ENCODE data around the gene IFTAP.

IFTAP gene

GRCh38 chr11:36695571-36695970, 101.3 kb downstream of the IFTAP start:
- Histone ChIP-seq H3K79me2 (ENCODE audit: control insufficient read depth, insufficient read depth, low read length) (no peaks in the 10 kb centered on the region), H3K9ac (ENCODE audit: low read length) (no peak overlapping the region), H3K79me1 (ENCODE audit: low read length) (no peaks in the 10 kb centered on the region), H4K8ac (ENCODE audit: low read depth, low read length) (no peak overlapping the region), H3K18ac (ENCODE audit: low read length) (no peak overlapping the region), H3K56ac (ENCODE audit: low read length) (no peak overlapping the region), H2BK5ac (ENCODE audit: low read length) (no peak overlapping the region), H4K5ac (ENCODE audit: low read length) (no peak overlapping the region), H2BK15ac (replicated peaks; ENCODE audit: low read depth) (no peak overlapping the region), H3K23ac (ENCODE audit: low read length) (no peak overlapping the region), H3K4ac (ENCODE audit: low read depth, low read length) (no peak overlapping the region), H3K4me2 (ENCODE audit: low read length) (no peak overlapping the region), H2BK120ac (ENCODE audit: low read depth, low read length) (no peak overlapping the region), H3K27me3 (ENCODE audit: insufficient read depth, low read length, poor library complexity) (no peaks in the 10 kb centered on the region), H3K27ac (ENCODE audit: low read depth, low read length) (no peak overlapping the region), H3K4me3 (ENCODE audit: low read length) (no peak overlapping the region), H3K4me1 (ENCODE audit: control insufficient read depth, low read depth, low read length) (no peaks in the 10 kb centered on the region), H2AK5ac (ENCODE audit: low read length) (no peak overlapping the region), H3K36me3 (ENCODE audit: control insufficient read depth, insufficient read depth, low read length) (no peaks in the 10 kb centered on the region)
- DNase-seq, result no peak
- no CpG with 5 or more reads among the region's 6 CpGs for WGBS (ENCODE audit: extremely low coverage, insufficient coverage, low lambda C conversion rate)

GRCh38 chr11:36696550-36696949, 102.2 kb downstream of the IFTAP start:
- Histone ChIP-seq H3K4me1 (ENCODE audit: control insufficient read depth, low read depth, low read length) (no peaks in the 10 kb centered on the region), H3K79me1 (ENCODE audit: low read length) (no peaks in the 10 kb centered on the region), H4K8ac (ENCODE audit: low read depth, low read length) (no peak overlapping the region), H2BK15ac (replicated peaks; ENCODE audit: low read depth) (no peak overlapping the region), H3K27ac (ENCODE audit: low read depth, low read length) (no peak overlapping the region), H3K79me2 (ENCODE audit: control insufficient read depth, insufficient read depth, low read length) (no peaks in the 10 kb centered on the region), H4K5ac (ENCODE audit: low read length) (no peak overlapping the region), H3K23ac (ENCODE audit: low read length) (no peak overlapping the region), H3K27me3 (ENCODE audit: insufficient read depth, low read length, poor library complexity) (no peaks in the 10 kb centered on the region), H3K18ac (ENCODE audit: low read length) (no peak overlapping the region), H3K4me3 (ENCODE audit: low read length) (no peak overlapping the region), H2BK5ac (ENCODE audit: low read length) (no peak overlapping the region), H3K4me2 (ENCODE audit: low read length) (no peak overlapping the region), H3K56ac (ENCODE audit: low read length) (no peak overlapping the region), H3K9ac (ENCODE audit: low read length) (no peak overlapping the region), H2BK120ac (ENCODE audit: low read depth, low read length) (no peak overlapping the region), H3K36me3 (ENCODE audit: control insufficient read depth, insufficient read depth, low read length) (no peaks in the 10 kb centered on the region), H2AK5ac (ENCODE audit: low read length) (no peak overlapping the region), H3K4ac (ENCODE audit: low read depth, low read length) (no peak overlapping the region)
- WGBS (ENCODE audit: extremely low coverage, insufficient coverage, low lambda C conversion rate), result no CpG with 5 or more reads among the region's 6 CpGs
- no peak for DNase-seq

- no peak overlapping the region for H4K5ac ChIP-seq (ENCODE audit: low read length)
- no peaks in the 10 kb centered on the region for H3K79me1 ChIP-seq (ENCODE audit: low read length)
- no peak overlapping the region for H3K23ac ChIP-seq (ENCODE audit: low read length)
- no peaks in the 10 kb centered on the region for H3K4me1 ChIP-seq (ENCODE audit: control insufficient read depth, low read depth, low read length)
- no peaks in the 10 kb centered on the region for H3K27me3 ChIP-seq (ENCODE audit: insufficient read depth, low read length, poor library complexity)
- no peak overlapping the region for H3K27ac ChIP-seq (ENCODE audit: low read depth, low read length)
- no peak overlapping the region for H3K9ac ChIP-seq (ENCODE audit: low read length)
- DNase-seq, result no peak
- no peak overlapping the region for H2BK15ac ChIP-seq (replicated peaks; ENCODE audit: low read depth)
- no peak overlapping the region for H3K4ac ChIP-seq (ENCODE audit: low read depth, low read length)
- H3K18ac ChIP-seq (ENCODE audit: low read length), result no peak overlapping the region
- no peak overlapping the region for H3K4me2 ChIP-seq (ENCODE audit: low read length)
- H2BK120ac ChIP-seq (ENCODE audit: low read depth, low read length), result no peak overlapping the region
- no peak overlapping the region for H3K56ac ChIP-seq (ENCODE audit: low read length)
- no peak overlapping the region for H2BK5ac ChIP-seq (ENCODE audit: low read length)
- no CpG with 5 or more reads among the region's 6 CpGs for WGBS (ENCODE audit: extremely low coverage, insufficient coverage, low lambda C conversion rate)
- no peak overlapping the region for H4K8ac ChIP-seq (ENCODE audit: low read depth, low read length)
- no peak overlapping the region for H3K4me3 ChIP-seq (ENCODE audit: low read length)
- H3K36me3 ChIP-seq (ENCODE audit: control insufficient read depth, insufficient read depth, low read length), result no peaks in the 10 kb centered on the region
- no peak overlapping the region for H2AK5ac ChIP-seq (ENCODE audit: low read length)
- H3K79me2 ChIP-seq (ENCODE audit: control insufficient read depth, insufficient read depth, low read length), result no peaks in the 10 kb centered on the region
These were observed 105.0 kb downstream of the IFTAP start for GRCh38 chr11:36699271-36699670.

GRCh38 chr11:36700246-36700645, 105.9 kb downstream of the IFTAP start:
- H3K27ac ChIP-seq (ENCODE audit: low read depth, low read length), result no peak overlapping the region
- H3K9ac ChIP-seq (ENCODE audit: low read length), result no peak overlapping the region
- no peak overlapping the region for H2AK5ac ChIP-seq (ENCODE audit: low read length)
- H3K36me3 ChIP-seq (ENCODE audit: control insufficient read depth, insufficient read depth, low read length), result no peaks in the 10 kb centered on the region
- no peak overlapping the region for H3K23ac ChIP-seq (ENCODE audit: low read length)
- no peak overlapping the region for H3K4me2 ChIP-seq (ENCODE audit: low read length)
- H3K56ac ChIP-seq (ENCODE audit: low read length), result no peak overlapping the region
- H4K5ac ChIP-seq (ENCODE audit: low read length), result no peak overlapping the region
- no peaks in the 10 kb centered on the region for H3K79me2 ChIP-seq (ENCODE audit: control insufficient read depth, insufficient read depth, low read length)
- no peak overlapping the region for H2BK5ac ChIP-seq (ENCODE audit: low read length)
- H4K8ac ChIP-seq (ENCODE audit: low read depth, low read length), result no peak overlapping the region
- H2BK120ac ChIP-seq (ENCODE audit: low read depth, low read length), result no peak overlapping the region
- DNase-seq, result no peak
- H3K4me1 ChIP-seq (ENCODE audit: control insufficient read depth, low read depth, low read length), result no peaks in the 10 kb centered on the region
- H3K27me3 ChIP-seq (ENCODE audit: insufficient read depth, low read length, poor library complexity), result no peaks in the 10 kb centered on the region
- no peak overlapping the region for H3K18ac ChIP-seq (ENCODE audit: low read length)
- no CpG with 5 or more reads among the region's 1 CpG for WGBS (ENCODE audit: extremely low coverage, insufficient coverage, low lambda C conversion rate)
- no peak overlapping the region for H3K4ac ChIP-seq (ENCODE audit: low read depth, low read length)
- H2BK15ac ChIP-seq (replicated peaks; ENCODE audit: low read depth), result no peak overlapping the region
- H3K4me3 ChIP-seq (ENCODE audit: low read length), result no peak overlapping the region
- H3K79me1 ChIP-seq (ENCODE audit: low read length), result no peaks in the 10 kb centered on the region

- Histone ChIP-seq H3K27ac (ENCODE audit: low read depth, low read length) (no peak overlapping the region), H3K27me3 (ENCODE audit: insufficient read depth, low read length, poor library complexity) (no peaks in the 10 kb centered on the region), H3K4ac (ENCODE audit: low read depth, low read length) (no peak overlapping the region), H3K56ac (ENCODE audit: low read length) (no peak overlapping the region), H3K79me2 (ENCODE audit: control insufficient read depth, insufficient read depth, low read length) (no peaks in the 10 kb centered on the region), H2BK15ac (replicated peaks; ENCODE audit: low read depth) (no peak overlapping the region), H2BK120ac (ENCODE audit: low read depth, low read length) (no peak overlapping the region), H3K18ac (ENCODE audit: low read length) (no peak overlapping the region), H4K8ac (ENCODE audit: low read depth, low read length) (no peak overlapping the region), H3K23ac (ENCODE audit: low read length) (no peak overlapping the region), H3K9ac (ENCODE audit: low read length) (no peak overlapping the region), H4K5ac (ENCODE audit: low read length) (no peak overlapping the region), H3K4me2 (ENCODE audit: low read length) (no peak overlapping the region), H3K36me3 (ENCODE audit: control insufficient read depth, insufficient read depth, low read length) (no peaks in the 10 kb centered on the region), H2BK5ac (ENCODE audit: low read length) (no peak overlapping the region), H3K79me1 (ENCODE audit: low read length) (no peaks in the 10 kb centered on the region), H3K4me1 (ENCODE audit: control insufficient read depth, low read depth, low read length) (no peaks in the 10 kb centered on the region), H3K4me3 (ENCODE audit: low read length) (no peak overlapping the region), H2AK5ac (ENCODE audit: low read length) (no peak overlapping the region)
- peak; percentile 82 for DNase-seq
- whole genome bisulfite sequencing (ENCODE audit: extremely low coverage, insufficient coverage, low lambda C conversion rate), result no CpG with 5 or more reads among the region's 5 CpGs
These were observed 108.2 kb downstream of the IFTAP start for GRCh38 chr11:36702330-36703054.

- Histone ChIP-seq H3K79me1 (ENCODE audit: low read length) (no peaks in the 10 kb centered on the region), H3K36me3 (ENCODE audit: control insufficient read depth, insufficient read depth, low read length) (no peaks in the 10 kb centered on the region), H3K56ac (ENCODE audit: low read length) (no peak overlapping the region), H3K4me2 (ENCODE audit: low read length) (no peak overlapping the region), H3K4me1 (ENCODE audit: control insufficient read depth, low read depth, low read length) (no peaks in the 10 kb centered on the region), H3K27ac (ENCODE audit: low read depth, low read length) (no peak overlapping the region), H4K8ac (ENCODE audit: low read depth, low read length) (no peak overlapping the region), H2AK5ac (ENCODE audit: low read length) (no peak overlapping the region), H3K79me2 (ENCODE audit: control insufficient read depth, insufficient read depth, low read length) (no peaks in the 10 kb centered on the region), H2BK5ac (ENCODE audit: low read length) (no peak overlapping the region), H2BK120ac (ENCODE audit: low read depth, low read length) (no peak overlapping the region), H4K5ac (ENCODE audit: low read length) (no peak overlapping the region), H3K23ac (ENCODE audit: low read length) (no peak overlapping the region), H3K4me3 (ENCODE audit: low read length) (no peak overlapping the region), H3K4ac (ENCODE audit: low read depth, low read length) (no peak overlapping the region), H3K27me3 (ENCODE audit: insufficient read depth, low read length, poor library complexity) (no peaks in the 10 kb centered on the region), H3K9ac (ENCODE audit: low read length) (no peak overlapping the region), H3K18ac (ENCODE audit: low read length) (no peak overlapping the region), H2BK15ac (replicated peaks; ENCODE audit: low read depth) (no peak overlapping the region)
- no CpG with 5 or more reads among the region's 4 CpGs for WGBS (ENCODE audit: extremely low coverage, insufficient coverage, low lambda C conversion rate)
- peak; percentile 10 for DNase-seq
These were observed 108.7 kb downstream of the IFTAP start for GRCh38 chr11:36703055-36703404.

Data from mesendoderm (in vitro differentiated cells).